NCI-H1436 (cell line): ENCODE results near the gene EPS8.
"Not testable (repeated sequence)": the region's sequence is repeated elsewhere in the genome, so short reads cannot be mapped to it uniquely, and the experiment has no call there.

ENCODE experiments used
- DNase-seq: peaks from one replicate; lab custom pipeline; 2025; lab: John Stamatoyannopoulos, UW

EPS8 gene

DNA sequence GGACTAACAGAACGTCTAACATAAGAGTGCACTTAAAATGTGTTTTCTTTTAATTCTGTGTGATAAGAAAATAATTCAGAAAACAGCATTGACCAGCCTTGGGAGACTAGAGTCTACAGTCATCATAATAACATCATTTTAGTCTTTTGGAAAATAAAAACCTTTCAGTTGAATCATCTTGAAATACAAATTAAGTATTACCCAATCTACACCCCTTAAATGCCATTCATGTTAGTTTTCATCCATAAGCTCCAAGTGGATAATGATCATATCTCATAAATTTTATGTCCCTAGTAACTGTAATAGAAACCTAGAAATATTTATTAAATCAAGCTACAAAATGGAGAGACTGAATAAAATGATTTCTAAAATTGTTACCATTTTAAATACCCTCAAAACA lies 32.4 kb downstream of the EPS8 start:
- no peak for DNase-seq

DNA sequence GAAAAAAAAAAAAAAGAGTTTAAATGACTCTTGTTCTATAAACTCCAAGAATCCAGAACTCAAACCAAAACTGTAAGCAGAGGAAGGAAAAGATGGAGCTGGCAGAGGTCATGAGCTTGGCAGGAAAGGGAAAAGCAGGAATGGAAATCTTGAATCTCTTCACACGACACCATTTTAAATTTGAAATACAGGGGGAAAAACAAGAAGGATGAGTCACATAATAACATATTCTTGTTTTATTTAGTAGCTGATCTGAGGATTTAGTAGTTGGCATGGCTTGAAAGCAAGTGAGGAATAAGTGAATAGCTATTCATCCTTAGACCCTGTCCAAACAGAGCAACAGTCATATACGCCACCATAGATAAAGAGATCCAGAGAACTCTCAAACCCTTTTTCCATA lies 35.0 kb downstream of the EPS8 start:
- no peak for DNase-seq

DNA sequence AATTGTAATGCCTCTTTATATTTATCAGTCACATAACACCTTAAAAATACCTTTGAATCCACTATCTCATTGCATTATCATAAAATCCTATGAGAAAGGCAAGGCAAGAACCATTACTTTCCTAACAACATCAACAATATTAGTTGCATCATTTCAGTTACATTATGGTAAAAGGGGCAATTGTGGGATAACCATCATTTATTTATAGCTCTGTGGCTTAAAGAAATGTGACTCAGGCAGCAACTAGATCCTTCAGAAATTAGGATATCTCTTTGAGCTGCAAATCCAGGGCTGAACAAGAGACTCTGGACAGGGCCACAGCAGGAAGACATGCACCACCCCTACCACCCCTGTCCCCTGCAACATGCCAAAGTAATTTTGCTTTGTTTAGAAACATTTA lies 36.4 kb downstream of the EPS8 start:
- DNase-seq = no peak

DNA sequence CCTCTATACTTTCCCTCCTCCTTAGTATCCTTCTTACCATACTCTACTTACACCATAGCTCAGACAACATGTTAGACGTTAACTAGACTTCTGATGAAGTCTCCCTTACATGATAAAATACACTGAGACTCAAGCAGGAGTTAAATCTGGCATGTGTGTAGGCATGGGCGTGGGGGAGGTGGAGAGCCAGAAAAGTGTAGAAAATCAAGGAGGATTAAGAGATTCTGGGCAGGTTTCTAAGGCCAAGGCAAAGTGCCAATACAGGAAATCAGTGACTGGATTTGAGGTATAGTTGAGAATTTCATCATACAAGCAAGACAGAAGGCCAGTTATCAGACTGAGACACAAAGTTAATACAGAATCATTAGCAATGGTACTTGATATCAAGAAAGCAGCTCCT lies 37.4 kb downstream of the EPS8 start:
- DNase-seq = no peak

DNA sequence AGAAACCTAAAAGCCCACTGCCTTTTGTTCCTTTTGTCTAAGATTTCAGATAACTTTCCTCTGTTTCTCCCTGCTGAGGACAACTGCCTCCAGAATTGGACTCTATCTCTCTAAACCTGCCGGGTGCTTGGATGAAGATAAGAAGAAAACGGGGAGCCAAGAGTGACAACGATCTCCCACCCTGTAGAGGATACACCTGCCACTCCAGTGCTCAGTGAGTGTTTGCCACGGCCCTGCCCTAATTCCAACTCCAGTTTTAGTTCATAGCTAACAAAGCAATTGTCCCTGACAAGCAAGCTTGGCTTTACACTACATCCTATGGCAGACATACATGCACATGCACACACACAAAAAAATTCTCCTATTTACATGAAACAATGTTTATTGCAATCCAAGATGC lies 39.3 kb downstream of the EPS8 start:
- no peak for DNase-seq

DNA sequence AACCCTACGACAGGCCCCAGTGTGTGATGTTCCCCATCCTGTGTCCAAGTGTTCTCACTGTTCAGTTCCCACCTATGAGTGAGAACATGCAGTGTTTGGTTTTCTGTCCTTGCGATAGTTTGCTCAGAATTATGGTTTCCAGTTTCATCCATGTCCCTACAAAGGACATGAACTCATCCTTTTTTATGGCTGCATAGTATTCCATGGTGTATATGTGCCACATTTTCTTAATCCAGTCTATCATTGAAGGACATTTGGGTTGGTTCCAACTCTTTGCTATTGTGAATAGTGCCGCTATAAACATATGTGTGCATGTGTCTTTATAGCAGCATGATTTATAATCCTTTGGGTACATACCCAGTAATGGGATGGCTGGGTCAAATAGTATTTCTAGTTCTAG lies 47.3 kb downstream of the EPS8 start:
- DNase-seq = not testable (repeated sequence)

GRCh38 chr12:15741082-15741481 lies 48.1 kb downstream of the EPS8 start:
- no peak for DNase-seq

DNA sequence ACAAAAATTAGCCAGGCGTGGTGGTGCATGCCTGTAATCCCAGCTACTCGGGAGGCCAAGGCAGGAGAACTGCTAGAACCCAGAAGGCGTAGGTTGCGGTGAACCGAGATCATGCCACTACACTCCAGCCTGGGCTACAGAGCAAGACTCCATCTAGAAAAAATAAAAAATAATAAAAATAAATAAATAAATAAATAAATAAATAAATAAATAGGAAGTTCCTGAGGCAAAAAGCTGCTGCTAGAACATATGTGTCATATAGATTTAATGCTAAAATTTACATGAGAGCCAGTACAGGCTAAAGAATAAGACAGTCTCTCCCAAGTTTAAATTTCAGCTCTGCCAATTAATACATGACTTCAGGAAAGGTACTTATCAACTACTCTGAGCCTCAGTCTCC lies 48.8 kb downstream of the EPS8 start:
- DNase-seq = not testable (repeated sequence)

GRCh38 chr12:15738438-15739015 lies 50.7 kb downstream of the EPS8 start:
- no peak for DNase-seq

DNA sequence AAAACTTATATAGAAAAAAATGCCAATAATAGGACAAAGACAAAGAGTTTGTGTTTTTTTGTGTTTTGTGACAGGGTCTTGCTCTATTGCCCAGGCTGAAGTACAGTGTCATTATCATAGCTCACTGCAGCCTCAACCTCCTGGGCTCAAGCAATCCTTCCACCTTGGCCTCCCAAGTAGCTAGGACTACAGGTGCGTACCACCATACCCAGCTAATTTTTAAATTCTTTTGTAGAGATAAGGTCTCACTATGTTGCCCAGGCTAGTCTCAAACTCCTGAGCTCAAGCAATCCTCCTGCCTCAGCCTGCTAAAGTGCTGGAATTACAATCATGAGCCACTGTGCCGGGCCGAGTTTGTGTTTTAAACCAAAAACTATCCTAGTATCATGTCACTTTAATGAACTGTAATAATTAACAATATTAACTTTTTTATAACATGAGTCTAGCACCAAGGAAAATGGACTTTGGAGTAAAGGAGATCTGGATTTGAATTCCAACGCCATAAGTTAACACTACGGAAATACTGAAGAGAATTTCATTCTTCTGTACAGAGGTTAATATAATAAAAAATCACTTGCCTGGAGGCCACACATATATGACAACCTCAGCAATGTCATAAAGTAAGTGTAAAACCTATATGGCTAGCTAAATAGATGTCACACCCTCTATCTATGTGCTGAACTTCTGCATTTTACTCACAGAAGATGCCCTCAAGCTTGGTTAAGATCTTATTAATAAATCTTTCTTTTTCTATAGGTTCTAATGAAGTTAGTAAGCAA lies 53.2 kb downstream of the EPS8 start:
- no peak for DNase-seq

DNA sequence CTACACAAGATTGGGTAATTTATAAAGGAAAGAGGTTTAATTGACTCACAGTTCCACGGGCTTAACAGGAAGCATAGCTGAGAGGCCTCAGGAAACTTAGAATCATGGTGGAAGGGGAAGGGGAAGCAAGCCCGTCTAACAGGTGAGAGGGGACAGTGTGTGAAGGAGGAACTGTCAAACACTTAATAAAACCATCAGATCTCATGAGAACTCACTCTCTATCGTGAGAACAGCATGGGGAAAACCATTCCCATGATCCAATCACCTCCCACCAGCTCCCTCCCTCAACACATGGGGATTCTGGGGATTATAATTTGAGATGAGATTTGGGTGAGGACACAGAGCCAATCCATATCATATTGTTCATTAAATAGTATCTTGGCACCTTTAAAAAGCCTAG lies 56.1 kb downstream of the EPS8 start:
- no peak for DNase-seq

- no peak for DNase-seq
Measured at GRCh38 chr12:15732341-15733061, 56.7 kb downstream of the EPS8 start.

DNA sequence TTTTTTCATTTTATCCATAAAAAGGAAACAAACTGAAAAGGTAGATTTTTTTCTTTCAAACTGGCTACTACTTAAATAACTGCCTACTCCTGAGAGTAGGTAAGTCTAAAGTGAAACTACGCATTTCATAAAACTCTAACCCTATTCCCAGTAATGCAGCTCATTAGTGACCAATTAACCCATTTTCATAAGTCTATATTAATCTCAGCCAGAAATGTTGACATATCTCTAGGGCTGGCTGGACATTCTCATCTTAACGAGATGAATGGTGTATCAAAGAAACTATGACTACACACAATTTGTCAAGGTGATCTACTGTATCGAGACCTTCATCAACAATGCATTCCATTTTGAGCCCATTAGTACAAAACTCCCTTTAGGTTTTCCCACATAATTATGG lies 57.2 kb downstream of the EPS8 start:
- no peak for DNase-seq

DNA sequence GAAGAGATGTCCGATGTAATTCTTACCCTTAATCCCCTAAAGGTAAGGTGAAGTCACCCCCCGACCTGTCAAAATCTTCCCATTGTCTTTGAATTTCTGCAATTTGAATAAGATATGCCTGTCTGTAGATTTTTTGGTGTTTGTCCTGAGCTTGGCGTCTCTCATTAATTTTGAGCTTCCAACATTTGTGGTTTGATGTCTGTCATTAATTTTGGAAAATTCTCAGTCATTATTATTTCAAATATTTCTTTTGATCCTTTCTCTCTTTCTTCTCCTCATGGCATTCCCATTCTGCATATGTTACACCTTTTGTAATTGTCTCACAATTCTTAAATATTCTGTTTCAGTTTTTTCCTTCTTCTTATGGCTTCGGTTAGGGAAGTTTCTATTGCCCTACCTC lies 60.1 kb downstream of the EPS8 start:
- DNase-seq = no peak

DNA sequence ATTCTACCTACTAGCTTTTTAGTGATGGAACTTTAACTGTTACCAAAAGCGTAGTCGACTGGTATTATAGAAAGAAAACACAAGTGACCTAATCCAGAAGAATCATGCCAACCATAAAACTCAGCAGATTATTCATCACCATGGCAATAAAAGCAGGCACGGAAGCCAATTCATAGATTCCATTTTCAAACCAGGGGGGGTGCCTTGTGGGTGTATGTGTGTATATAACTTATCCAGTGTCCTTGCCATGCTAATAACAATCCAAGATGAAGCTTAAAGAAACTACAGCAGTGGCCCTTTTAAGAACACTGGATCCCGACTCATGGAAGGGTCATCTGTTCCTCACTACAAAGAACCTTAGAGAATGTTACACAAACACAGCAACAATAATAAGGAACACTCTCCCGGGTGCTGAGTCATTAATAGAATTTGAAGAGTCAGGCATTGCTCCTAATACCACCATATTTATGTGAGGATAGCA lies 61.0 kb downstream of the EPS8 start:
- DNase-seq = no peak

GRCh38 chr12:15726878-15727150 lies 62.4 kb downstream of the EPS8 start:
- DNase-seq = no peak

- no peak for DNase-seq
Measured at GRCh38 chr12:15726027-15726877, 62.9 kb downstream of the EPS8 start.

- no peak for DNase-seq
Measured at GRCh38 chr12:15722951-15723350, 66.2 kb downstream of the EPS8 start.

GRCh38 chr12:15721316-15722115 lies 67.7 kb downstream of the EPS8 start:
- no peak for DNase-seq

DNA sequence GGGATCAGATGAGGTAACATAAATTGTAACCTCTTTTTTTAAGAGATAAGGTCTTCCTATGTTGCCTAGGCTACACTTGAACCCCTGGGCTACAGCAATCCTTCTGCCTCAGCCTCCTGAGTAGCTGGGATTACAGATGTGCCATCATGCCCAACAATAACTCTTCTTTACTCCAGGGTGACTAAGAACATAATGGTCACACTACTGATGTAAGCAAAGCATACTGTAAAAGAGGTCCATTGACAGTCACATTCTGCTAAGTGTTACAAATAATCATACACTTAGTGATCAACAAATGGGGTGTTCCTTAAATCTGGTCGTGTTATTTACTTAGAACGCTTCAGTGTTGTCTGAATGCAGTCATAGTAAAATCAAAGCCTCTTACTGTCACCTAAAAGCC lies 68.9 kb downstream of the EPS8 start:
- DNase-seq = no peak

DNA sequence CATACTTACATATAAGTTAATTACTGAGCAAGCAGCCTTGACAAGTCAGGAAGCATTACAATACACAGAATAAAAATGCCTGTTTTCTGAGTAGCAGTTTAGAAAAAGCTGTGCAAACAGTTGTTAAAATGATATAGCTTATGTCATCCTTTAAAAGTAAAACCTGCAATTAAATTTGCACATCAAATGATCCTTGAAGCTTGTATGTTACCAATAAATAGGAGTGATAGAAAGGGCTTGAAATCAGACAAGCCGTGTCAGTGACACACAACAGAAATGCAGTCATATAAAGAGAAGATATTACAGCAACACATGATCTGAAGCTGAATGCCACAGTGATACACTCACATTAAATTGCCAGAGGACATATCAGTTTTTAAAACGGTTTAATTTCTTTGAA lies 70.0 kb downstream of the EPS8 start:
- DNase-seq = peak; percentile 12
